ENCODE measurements around the gene SMO. TPM values are rescaled to one million over a fixed set of nuclear protein-coding genes. Genes with fewer than 3 reads are reported as not detected.
"Not testable (repeated sequence)": the region's sequence is repeated elsewhere in the genome, so short reads cannot be mapped to it uniquely, and the experiment has no call there.

Gene SMO
- total RNA-seq, 1 donor from 2014 or later: 21.9 TPM

GRCh38 chr7:129231666-129232065 is 43.2 kb downstream of the SMO start:
- no peak for DNase-seq (ENCODE audit: low spot score)

GRCh38 chr7:129238546-129238945 is 50.1 kb downstream of the SMO start:
- no peak for DNase-seq (ENCODE audit: low spot score)

- DNase-seq (ENCODE audit: low spot score): no peak
Observed at GRCh38 chr7:129240119-129240820, 51.8 kb downstream of the SMO start.

GRCh38 chr7:129244220-129244619 is 55.8 kb downstream of the SMO start:
- DNase-seq (ENCODE audit: low spot score): no peak

GRCh38 chr7:129245533-129245932 is 57.1 kb downstream of the SMO start:
- no peak for DNase-seq (ENCODE audit: low spot score)

GRCh38 chr7:129247087-129247486 is 58.7 kb downstream of the SMO start:
- no peak for DNase-seq (ENCODE audit: low spot score)

DNA sequence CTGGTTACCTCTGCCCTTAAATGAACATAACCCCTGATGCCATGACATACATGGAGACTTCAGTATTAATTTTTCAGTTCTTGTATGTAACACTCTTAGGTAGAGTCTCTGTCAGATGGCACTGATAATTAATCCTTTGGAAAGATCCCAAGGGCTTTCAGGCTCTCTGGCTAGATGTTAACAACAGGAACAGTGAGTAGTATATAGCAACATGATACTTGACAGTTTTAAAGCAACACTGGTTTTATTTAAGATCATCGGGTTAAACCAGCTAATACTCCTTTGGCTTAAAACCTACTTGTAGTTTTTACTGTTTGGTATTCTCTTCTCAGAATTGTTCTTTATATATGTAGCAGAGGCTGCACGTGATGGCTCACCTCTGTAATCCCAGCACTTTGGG is 63.7 kb downstream of the SMO start:
- peak; percentile 3 for DNase-seq (ENCODE audit: low spot score)

- DNase-seq (ENCODE audit: low spot score): not testable (repeated sequence)
Observed at GRCh38 chr7:129252603-129253002, 64.2 kb downstream of the SMO start.

DNA sequence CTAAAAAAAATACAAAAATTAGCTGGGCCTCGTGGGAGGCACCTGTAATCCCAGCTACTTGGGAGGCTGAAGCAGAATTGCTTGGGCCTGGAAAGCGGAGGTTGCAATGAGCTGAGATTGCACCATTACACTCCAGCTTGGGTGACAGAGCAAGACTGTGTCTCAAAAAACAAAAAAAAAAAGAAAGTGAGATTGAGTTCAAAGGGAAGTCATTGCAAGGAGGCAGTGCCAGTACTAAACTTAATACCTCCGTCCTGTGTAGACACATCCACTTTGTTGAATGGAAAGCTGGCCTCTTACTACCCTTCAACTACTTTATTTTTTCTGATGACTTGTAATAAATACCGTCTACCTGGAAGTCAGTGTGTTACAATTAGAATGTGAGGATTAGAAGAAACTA is 67.4 kb downstream of the SMO start:
- DNase-seq (ENCODE audit: low spot score): no peak

GRCh38 chr7:129256221-129256620 is 67.8 kb downstream of the SMO start:
- DNase-seq (ENCODE audit: low spot score): no peak

DNA sequence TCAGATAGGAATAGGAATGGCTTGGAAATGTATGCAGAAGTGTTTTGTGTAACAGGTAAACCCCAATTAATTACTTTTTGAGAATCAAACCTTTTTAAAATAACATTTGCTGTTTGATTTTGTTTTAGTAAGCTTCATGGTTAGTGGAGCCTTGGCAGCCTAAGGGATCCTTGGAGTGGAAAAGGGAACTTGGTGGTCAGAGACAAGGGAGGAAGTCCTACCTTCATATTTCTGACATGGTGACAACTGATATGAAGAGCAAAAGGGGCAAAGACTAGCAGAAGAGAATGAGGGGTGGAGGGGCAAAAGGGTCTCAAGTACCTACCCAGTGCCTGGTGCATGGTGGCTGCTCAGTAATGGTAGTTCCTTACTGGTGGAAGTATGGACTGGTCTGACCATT is 68.7 kb downstream of the SMO start:
- DNase-seq (ENCODE audit: low spot score): no peak

DNA sequence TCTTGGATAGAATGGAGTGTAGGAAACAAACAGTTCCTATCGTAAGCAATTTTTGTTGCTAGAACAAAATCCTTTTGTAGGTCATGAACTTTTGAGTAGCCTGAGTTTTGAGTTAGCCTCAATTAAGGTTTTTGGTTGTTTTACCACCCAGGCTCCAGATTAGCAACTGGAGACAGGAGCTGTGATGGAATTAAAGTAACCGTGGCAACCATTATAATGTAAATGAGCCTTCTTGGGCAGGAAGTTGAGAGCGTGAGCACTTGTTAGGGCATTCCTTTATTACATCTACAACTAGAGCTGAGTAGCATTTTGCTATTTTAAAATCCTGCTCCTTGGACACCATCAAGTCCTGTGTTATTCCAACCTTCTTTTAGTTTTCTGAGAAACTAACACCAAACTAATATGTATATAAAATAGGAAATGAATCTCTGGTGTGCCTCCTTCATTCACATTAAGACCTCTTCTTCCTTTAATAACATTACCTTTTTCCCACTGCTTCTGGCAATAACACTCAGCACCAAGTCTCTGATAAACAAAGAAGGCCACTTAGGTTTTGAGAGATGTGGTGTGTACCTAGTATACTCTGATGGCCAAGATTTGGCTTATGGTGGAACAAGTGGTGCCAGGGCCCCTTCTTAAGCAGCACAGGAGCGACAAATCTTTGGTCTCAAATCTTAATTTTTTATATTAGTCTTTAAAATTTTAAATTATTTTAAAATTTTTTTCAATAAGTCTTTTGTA is 70.4 kb downstream of the SMO start:
- DNase-seq (ENCODE audit: low spot score): no peak

- no peak for DNase-seq (ENCODE audit: low spot score)
Observed at GRCh38 chr7:129262324-129262723, 73.9 kb downstream of the SMO start.

Other genes starting within 250 kb of the SMO start
- 32.5 TPM for gene TNPO3, start 133.5 kb upstream of the SMO start, total RNA-seq (ENCODE audit: insufficient read depth, low replicate concordance)
- gene TSPAN33, start 43.9 kb upstream of the SMO start, total RNA-seq (ENCODE audit: insufficient read depth, low replicate concordance): 7.7 TPM
- 6.7 TPM for gene AHCYL2, start 36.4 kb downstream of the SMO start, total RNA-seq (ENCODE audit: insufficient read depth, low replicate concordance)
- 0.96 TPM for gene STRIP2, start 245.8 kb downstream of the SMO start, total RNA-seq (ENCODE audit: insufficient read depth, low replicate concordance)

Data from umbilical cord (tissue), 2 donors.